CD8-positive, alpha-beta memory T cell (primary cell): ENCODE measurements around the gene MYG1. TPM values are rescaled to one million over a fixed set of nuclear protein-coding genes. Genes with fewer than 3 reads are reported as not detected.
A peak's percentile ranks its signal among the peaks of the same experiment; 100 is the strongest.
"Not testable (repeated sequence)": the region's sequence is repeated elsewhere in the genome, so short reads cannot be mapped to it uniquely, and the experiment has no call there.

ENCODE experiments used
- CTCF ChIA-PET: fragments of 350-600 bp; sonication (Branson Sonifier 250); formaldehyde crosslinking; loops from one replicate; lab custom pipeline; 2021; ENCODE audit warnings: antibody characterized with exemption; lab: Charles Lee
- POLR2A ChIA-PET: fragments of 350-600 bp; sonication (Branson Sonifier 250); formaldehyde crosslinking; loops from one replicate; lab custom pipeline; 2021; ENCODE audit warnings: antibody characterized with exemption; lab: Charles Lee
- DNase-seq, 5 donors: peaks; one replicate each; pipeline versions ENCODE4 v3.0.0 to v3.0.0-alpha.2; 2020 to 2022; ENCODE audit warnings: mixed read lengths in 1 of 5
- H3K27ac ChIP-seq: one replicate; pipeline ENCODE4 v1.7.0; 2013; ENCODE audit warnings: low read depth, mild to moderate bottlenecking, low read length, moderate library complexity
- H3K27me3 ChIP-seq: 2 replicates; pipeline ENCODE4 v1.7.0; 2013; ENCODE audit warnings: low read length, mild to moderate bottlenecking; ENCODE audit not compliant: insufficient read depth, poor library complexity, severe bottlenecking
- H3K36me3 ChIP-seq: 2 replicates; pipeline ENCODE4 v1.7.0; 2013; ENCODE audit warnings: mild to moderate bottlenecking, low read length, moderate library complexity; ENCODE audit not compliant: insufficient read depth
- H3K4me1 ChIP-seq: 2 replicates; pipeline ENCODE4 v1.7.0; 2013; ENCODE audit warnings: mild to moderate bottlenecking, low read length, moderate library complexity; ENCODE audit not compliant: insufficient read depth
- H3K4me3 ChIP-seq: 2 replicates; pipeline ENCODE4 v1.7.0; 2013; ENCODE audit warnings: mild to moderate bottlenecking, low read length
- H3K9me3 ChIP-seq: 2 replicates; pipeline ENCODE4 v1.7.0; 2013; ENCODE audit warnings: mild to moderate bottlenecking, low read length
- H3K27ac Mint-ChIP-seq, 8 donors: one replicate each; pipeline ENCODE4 v1.8.0; 2020 to 2021; ENCODE audit warnings: mixed read lengths in 8 of 8, mild to moderate bottlenecking in 6 of 8, inconsistent platforms in 3 of 8, moderate library complexity in 3 of 8
- H3K27me3 Mint-ChIP-seq, 2 donors: one replicate each; pipeline ENCODE4 v1.8.0; 2020 to 2021; ENCODE audit warnings: mixed read lengths in 2 of 2, mild to moderate bottlenecking in 1 of 2, moderate library complexity in 1 of 2
- H3K36me3 Mint-ChIP-seq, 3 donors: one replicate each; pipeline ENCODE4 v1.8.0; 2020 to 2021; ENCODE audit warnings: mixed read lengths in 3 of 3, inconsistent platforms in 1 of 3, mild to moderate bottlenecking in 1 of 3
- H3K4me1 Mint-ChIP-seq, 3 donors: one replicate each; pipeline ENCODE4 v1.8.0; 2020 to 2021; ENCODE audit warnings: mixed read lengths in 3 of 3, inconsistent platforms in 1 of 3, mild to moderate bottlenecking in 1 of 3
- H3K4me3 Mint-ChIP-seq, 7 donors: one replicate each; pipeline ENCODE4 v1.8.0; 2020 to 2021; ENCODE audit warnings: mixed read lengths in 7 of 7, mild to moderate bottlenecking in 6 of 7, moderate library complexity in 4 of 7, inconsistent platforms in 2 of 7
- H3K9me3 Mint-ChIP-seq, 5 donors: one replicate each; pipeline ENCODE4 v1.8.0; 2020 to 2022; ENCODE audit warnings: mixed read lengths in 5 of 5, mild to moderate bottlenecking in 3 of 5, moderate library complexity in 2 of 5, inconsistent platforms in 1 of 5
- polyA plus RNA-seq: library from polyadenylated mRNA; unstranded; fragments of 300-500 nt; fragmentation: Illumina TruSeq; gene quantifications from one replicate; pipeline ENCODE4 v1.2.3, GENCODE V29; 2021
- total RNA-seq, 2 experiments: library from RNA; stranded (reverse); gene quantifications; one replicate each; pipeline ENCODE4 v1.2.3, GENCODE V29; 2021

Gene MYG1
- total and polyA plus RNA-seq, 3 experiments from 2014 or later, result 67.9 to 82.5 (median 81.1) TPM

GRCh38 chr12:53288322-53288721 lies 11.2 kb upstream of the MYG1 start:
- H3K36me3 ChIP-seq, result no peaks in the 10 kb centered on the region
- CTCF ChIA-PET, result interaction anchor here (0.6 to 11.1 kb wide), 20 partner anchors 9 to 224 kb away, joined by 3 to 192 read pairs (median 6); partner anchors contain the start of genes AAAS, CSAD, ESPL1 and ITGB7
- POLR2A ChIA-PET, result interaction anchor here (1.5 kb wide), 1 partner anchor 75 kb away, joined by 4 read pairs; no protein-coding TSS in a partner anchor

GRCh38 chr12:53289891-53290290 lies 9.6 kb upstream of the MYG1 start:
- H3K36me3 ChIP-seq, result no peaks in the 10 kb centered on the region
- Mint-ChIP-seq H3K4me1 (peaks cover 6 to 9% (median 8%) of the 10 kb centered on the region in 3 donors), H3K9me3 (no peaks in the 10 kb centered on the region), H3K4me3 (no peak overlapping the region), H3K27me3 (no peaks in the 10 kb centered on the region), H3K27ac (no peak overlapping the region), H3K36me3 (no peaks in the 10 kb centered on the region)
- no peaks in the 10 kb centered on the region for H3K27me3 ChIP-seq
- CTCF ChIA-PET, result interaction anchor here (0.8 to 11.3 kb wide), 9 partner anchors 9 to 242 kb away, joined by 3 to 192 read pairs (median 10); partner anchors contain the start of genes AAAS, ESPL1, ITGB7 and MYG1
- POLR2A ChIA-PET, result no interaction called here
- no peak overlapping the region for H3K4me3 ChIP-seq
- peaks cover 6% of the 10 kb centered on the region for H3K4me1 ChIP-seq
- no peak overlapping the region for H3K27ac ChIP-seq
- no peak for DNase-seq
- no peaks in the 10 kb centered on the region for H3K9me3 ChIP-seq

More at GRCh38 chr12:53288322-53288721, 11.2 kb upstream of the MYG1 start:
- no peak overlapping the region for H3K4me3 ChIP-seq
- peaks cover 4 to 5% (median 5%) of the 10 kb centered on the region in 3 donors for H3K4me1 Mint-ChIP-seq
- H3K27ac Mint-ChIP-seq, result no peak overlapping the region
- no peaks in the 10 kb centered on the region for H3K9me3 ChIP-seq
- no peaks in the 10 kb centered on the region for H3K36me3 Mint-ChIP-seq
- no peaks in the 10 kb centered on the region for H3K27me3 Mint-ChIP-seq
- H3K27ac ChIP-seq, result no peak overlapping the region
- no peaks in the 10 kb centered on the region for H3K9me3 Mint-ChIP-seq
- H3K4me1 ChIP-seq, result no peaks in the 10 kb centered on the region
- DNase-seq, result no peak
- H3K27me3 ChIP-seq, result no peaks in the 10 kb centered on the region
- no peak overlapping the region for H3K4me3 Mint-ChIP-seq

- Histone ChIP-seq H3K4me3 (no peak overlapping the region), H3K4me1 (peaks cover 8% of the 10 kb centered on the region), H3K36me3 (no peaks in the 10 kb centered on the region), H3K9me3 (no peaks in the 10 kb centered on the region), H3K27me3 (no peaks in the 10 kb centered on the region), H3K27ac (no peak overlapping the region)
- ChIA-PET CTCF (interaction anchor here (0.8 to 11.3 kb wide), 12 partner anchors 8 to 243 kb away, joined by 3 to 192 read pairs (median 6); partner anchors contain the start of genes AAAS, CSAD, ESPL1 and ITGB7), POLR2A (no interaction called here)
- DNase-seq, result no peak
- H3K4me3 Mint-ChIP-seq, result no peak overlapping the region
- no peaks in the 10 kb centered on the region for H3K27me3 Mint-ChIP-seq
- H3K36me3 Mint-ChIP-seq, result peaks cover 0 to 4% (median 0%) of the 10 kb centered on the region in 3 donors
- H3K4me1 Mint-ChIP-seq, result peaks cover 14 to 17% (median 15%) of the 10 kb centered on the region in 3 donors
- no peaks in the 10 kb centered on the region for H3K9me3 Mint-ChIP-seq
- H3K27ac Mint-ChIP-seq, result peak overlapping the region in 1 of 8 donors; percentile 36
These were observed 8.8 kb upstream of the MYG1 start for GRCh38 chr12:53290661-53291060.

- Histone ChIP-seq H3K9me3 (no peaks in the 10 kb centered on the region), H3K4me3 (no peak overlapping the region), H3K4me1 (peaks cover 25% of the 10 kb centered on the region), H3K27ac (no peak overlapping the region), H3K27me3 (no peaks in the 10 kb centered on the region), H3K36me3 (peaks cover 3% of the 10 kb centered on the region)
- no peaks in the 10 kb centered on the region for H3K27me3 Mint-ChIP-seq
- no peak for DNase-seq
- CTCF ChIA-PET, result interaction anchor here (1.4 to 11.3 kb wide), 6 partner anchors 25 to 133 kb away, joined by 5 to 192 read pairs (median 34); partner anchors contain the start of genes AAAS, CSAD, ESPL1 and ITGB7
- POLR2A ChIA-PET, result no interaction called here
- no peaks in the 10 kb centered on the region for H3K9me3 Mint-ChIP-seq
- no peak overlapping the region for H3K27ac Mint-ChIP-seq
- peaks cover 0 to 15% (median 0%) of the 10 kb centered on the region in 3 donors for H3K36me3 Mint-ChIP-seq
- H3K4me1 Mint-ChIP-seq, result peaks cover 29 to 32% (median 31%) of the 10 kb centered on the region in 3 donors
- no peak overlapping the region for H3K4me3 Mint-ChIP-seq
These were observed 7.1 kb upstream of the MYG1 start for GRCh38 chr12:53292426-53292825.

GRCh38 chr12:53295070-53295890 lies 4.2 kb upstream of the MYG1 start, which contains the start of gene PFDN5:
TSS of gene PFDN5 (plus strand) at chr12:53295542. CDS start at chr12:53295568, 26 bp downstream.
- Mint-ChIP-seq H3K9me3 (no peaks in the 10 kb centered on the region), H3K27me3 (no peaks in the 10 kb centered on the region), H3K4me1 (peaks cover 43 to 53% (median 47%) of the 10 kb centered on the region in 3 donors), H3K36me3 (peaks cover 0 to 42% (median 3%) of the 10 kb centered on the region in 3 donors), H3K27ac (peak within 1 kb of the TSS; percentile 93 to 100 (median 99)), H3K4me3 (peak within 1 kb of the TSS; percentile 97 to 100 (median 100))
- peak within 1 kb of the TSS; percentile 87 for H3K27ac ChIP-seq
- peak within 1 kb of the TSS; percentile 90 for H3K4me3 ChIP-seq
- no peaks in the 10 kb centered on the region for H3K9me3 ChIP-seq
- CTCF ChIA-PET, result interaction anchor here (0.7 to 11.3 kb wide), 11 partner anchors 9 to 164 kb away, joined by 3 to 192 read pairs (median 4); partner anchors contain the start of genes AAAS, CSAD and ITGB7
- peaks cover 13% of the 10 kb centered on the region for H3K36me3 ChIP-seq
- no peaks in the 10 kb centered on the region for H3K27me3 ChIP-seq
- peak; percentile 72 to 93 (median 87) for DNase-seq
- POLR2A ChIA-PET, result interaction anchor here (0.5 to 2.0 kb wide), 18 partner anchors 22 to 435 kb away, joined by 3 to 12 read pairs (median 4); partner anchors contain the start of genes AAAS, CSAD, EIF4B and ESPL1
- H3K4me1 ChIP-seq, result peaks cover 41% of the 10 kb centered on the region

GRCh38 chr12:53295891-53296219 lies 3.6 kb upstream of the MYG1 start:
- CTCF ChIA-PET, result interaction anchor here (0.7 to 11.3 kb wide), 8 partner anchors 9 to 165 kb away, joined by 3 to 192 read pairs (median 6); partner anchors contain the start of genes AAAS and ITGB7
- H3K4me3 ChIP-seq, result peak overlapping the region; percentile 90
- H3K4me1 ChIP-seq, result peaks cover 46% of the 10 kb centered on the region
- DNase-seq, result no peak
- H3K27ac Mint-ChIP-seq, result peak overlapping the region; percentile 93 to 100 (median 99)
- peak overlapping the region; percentile 97 to 100 (median 100) for H3K4me3 Mint-ChIP-seq
- peaks cover 13% of the 10 kb centered on the region for H3K36me3 ChIP-seq
- POLR2A ChIA-PET, result interaction anchor here (0.5 to 2.0 kb wide), 15 partner anchors 21 to 290 kb away, joined by 3 to 12 read pairs (median 4); partner anchors contain the start of genes AAAS, CSAD, EIF4B and ESPL1
- no peaks in the 10 kb centered on the region for H3K9me3 Mint-ChIP-seq
- peaks cover 0 to 46% (median 4%) of the 10 kb centered on the region in 3 donors for H3K36me3 Mint-ChIP-seq
- no peaks in the 10 kb centered on the region for H3K27me3 Mint-ChIP-seq
- H3K27me3 ChIP-seq, result no peaks in the 10 kb centered on the region
- peak overlapping the region; percentile 87 for H3K27ac ChIP-seq
- H3K4me1 Mint-ChIP-seq, result peaks cover 49 to 59% (median 53%) of the 10 kb centered on the region in 3 donors
- no peaks in the 10 kb centered on the region for H3K9me3 ChIP-seq

- not testable (repeated sequence) for H3K27me3 ChIP-seq, H3K9me3 ChIP-seq, H3K27ac ChIP-seq, H3K9me3 Mint-ChIP-seq, DNase-seq, H3K27me3 Mint-ChIP-seq, H3K4me3 ChIP-seq
- Mint-ChIP-seq H3K36me3 (peaks cover 0 to 54% (median 7%) of the 10 kb centered on the region in 3 donors), H3K4me3 (peak overlapping the region; percentile 57 to 100 (median 100)), H3K4me1 (peaks cover 57 to 71% (median 64%) of the 10 kb centered on the region in 3 donors), H3K27ac (peak overlapping the region in 6 of 8 donors; percentile 3 to 99 (median 86))
- peaks cover 46% of the 10 kb centered on the region for H3K4me1 ChIP-seq
- H3K36me3 ChIP-seq, result peaks cover 13% of the 10 kb centered on the region
- POLR2A ChIA-PET, result interaction anchor here (0.6 to 1.4 kb wide), 3 partner anchors 24 to 204 kb away, joined by 3 to 10 read pairs (median 4); partner anchors contain the start of genes AAAS and TARBP2
- CTCF ChIA-PET, result interaction anchor here (1.1 to 11.3 kb wide), 5 partner anchors 9 to 137 kb away, joined by 3 to 115 read pairs (median 4); partner anchors contain the start of gene AAAS
These were observed 2.4 kb upstream of the MYG1 start for GRCh38 chr12:53297106-53297505.
